Activated CD8-positive, alpha-beta memory T cell treated with anti-CD3 and anti-CD28 coated beads, Interleukin-2, amount 50 U/mL, for 4 hours (primary cell): Measurements from ENCODE around the gene PTBP1.
A peak's percentile ranks its signal among the peaks of the same experiment; 100 is the strongest.

Experiments
- DNase-seq: peaks from one replicate; pipeline ENCODE4 v3.0.0-alpha.2; 2020

PTBP1 gene

DNA sequence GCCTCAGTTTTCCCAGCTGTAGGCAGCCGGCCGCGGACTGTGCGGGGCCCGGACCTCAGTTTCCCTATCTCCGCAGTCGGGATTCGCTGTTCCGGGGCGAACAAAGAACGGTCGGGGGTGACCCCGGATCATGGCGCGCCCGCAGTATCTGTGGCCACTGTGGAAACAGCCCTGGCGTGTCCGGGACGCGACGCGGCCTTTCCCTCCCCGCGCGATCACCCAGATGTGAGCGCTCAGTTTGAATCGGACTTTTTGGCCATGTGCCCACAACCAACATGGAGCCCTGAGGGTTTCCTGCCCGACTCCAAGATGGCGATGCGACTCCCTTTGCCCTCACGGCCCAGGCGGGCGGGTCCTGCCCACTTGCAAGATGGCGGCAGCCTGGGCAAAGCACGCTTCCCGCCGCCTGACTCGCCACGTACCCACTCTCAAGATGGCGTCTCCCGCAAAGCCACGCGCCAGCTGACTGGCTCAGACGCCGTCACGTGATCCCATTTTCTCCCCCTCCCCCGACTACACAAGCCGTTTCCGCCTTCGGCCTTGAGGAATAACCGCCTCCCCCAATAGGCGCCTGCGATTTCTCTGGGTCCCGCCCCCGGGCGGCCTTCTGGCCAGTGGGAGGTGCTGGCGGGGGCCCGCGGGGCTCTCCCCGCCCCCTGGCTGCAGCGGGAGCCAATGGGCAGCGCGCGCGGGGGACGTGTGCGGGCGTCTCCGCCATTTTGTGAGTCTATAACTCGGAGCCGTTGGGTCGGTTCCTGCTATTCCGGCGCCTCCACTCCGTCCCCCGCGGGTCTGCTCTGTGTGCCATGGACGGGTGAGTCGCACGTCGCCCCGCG lies at the start of gene PTBP1:
Gene PTBP1, plus strand, starts transcription at position 761 of the 836 bp plus-strand sequence. Its CDS starts 46 bp downstream, at position 807.
- peak; percentile 98 for DNase-seq

DNA sequence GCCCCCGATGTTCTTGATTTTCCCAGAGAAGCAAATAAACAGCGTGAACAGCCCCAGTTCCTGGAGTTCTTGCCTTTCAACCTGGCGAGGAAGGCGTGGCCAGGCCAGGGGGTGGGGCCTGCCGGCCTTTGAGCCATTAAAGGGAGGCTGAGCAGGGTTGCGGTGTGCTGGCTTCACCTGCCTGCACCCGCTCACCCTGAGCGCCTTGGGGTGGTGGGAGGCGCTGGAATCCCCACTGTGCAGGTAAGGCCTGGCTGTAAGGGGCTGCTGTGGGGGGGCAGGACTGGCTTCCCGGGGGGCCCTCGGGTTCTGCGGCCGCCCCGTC lies 49.0 kb upstream of the PTBP1 start:
- DNase-seq, result no peak

DNA sequence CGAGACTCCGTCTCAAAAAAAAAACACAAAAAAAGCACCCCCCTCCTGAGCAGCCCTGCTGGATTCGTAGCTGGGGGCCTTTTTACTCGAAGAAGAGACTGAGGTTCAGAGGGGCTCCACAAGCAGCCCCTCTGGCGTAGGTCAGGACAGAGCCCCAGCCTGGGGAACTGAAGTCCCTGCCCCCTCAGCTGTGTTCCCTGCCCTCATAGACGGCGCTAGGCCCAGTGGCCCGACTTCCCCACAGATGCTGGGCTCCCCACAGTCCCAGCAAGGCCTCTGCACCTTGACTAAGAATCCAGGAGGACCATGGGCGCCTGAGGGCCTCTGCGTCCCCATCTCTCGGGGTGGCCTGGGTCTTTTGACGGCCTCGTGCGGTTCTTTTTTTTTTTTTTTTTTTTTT lies 47.4 kb upstream of the PTBP1 start:
- DNase-seq, result no peak

DNA sequence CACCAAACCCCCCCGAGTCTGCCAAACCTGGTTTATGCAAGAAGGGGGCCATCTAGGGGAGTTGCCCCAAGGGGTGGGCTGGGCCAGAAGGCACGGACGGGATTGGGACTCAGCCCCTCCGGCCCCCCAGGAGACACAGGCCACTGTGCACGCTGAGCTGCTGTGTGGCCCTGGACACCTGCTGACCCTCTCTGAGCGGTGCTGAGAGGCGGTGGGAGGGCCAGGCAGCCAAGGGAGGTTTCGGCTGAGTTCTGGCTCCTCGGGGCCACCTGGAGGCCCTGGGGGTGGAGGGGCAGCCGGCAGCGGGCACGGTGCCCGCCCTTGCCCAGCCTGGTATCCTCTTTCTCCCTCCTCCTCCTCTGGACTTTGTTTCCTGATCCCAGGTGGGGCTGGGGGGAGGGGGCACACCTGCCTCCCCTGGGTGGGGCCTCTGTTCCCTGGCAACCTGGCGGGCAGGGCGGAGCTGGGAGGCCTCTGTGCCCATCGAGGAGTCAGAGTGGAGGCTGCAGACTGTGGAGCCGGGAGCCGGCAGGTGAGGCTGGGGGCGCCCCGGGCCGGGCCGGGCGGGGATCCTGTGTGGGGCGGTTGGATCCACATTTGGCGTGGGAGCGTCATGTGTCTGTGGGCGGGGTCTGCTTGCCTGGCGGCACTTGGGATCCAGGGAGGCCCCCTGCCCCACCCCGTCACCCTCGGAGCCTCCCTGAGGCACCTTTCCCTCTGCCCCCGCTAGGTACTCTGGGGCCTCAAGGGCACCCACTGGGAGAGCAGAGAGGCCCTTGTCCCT lies 46.4 kb upstream of the PTBP1 start, which contains the start of gene MISP:
Gene MISP, plus strand, starts transcription at position 473 of the 784 bp plus-strand sequence. CDS start 5,835 bp downstream, outside the sequence.
- no peak for DNase-seq

DNA sequence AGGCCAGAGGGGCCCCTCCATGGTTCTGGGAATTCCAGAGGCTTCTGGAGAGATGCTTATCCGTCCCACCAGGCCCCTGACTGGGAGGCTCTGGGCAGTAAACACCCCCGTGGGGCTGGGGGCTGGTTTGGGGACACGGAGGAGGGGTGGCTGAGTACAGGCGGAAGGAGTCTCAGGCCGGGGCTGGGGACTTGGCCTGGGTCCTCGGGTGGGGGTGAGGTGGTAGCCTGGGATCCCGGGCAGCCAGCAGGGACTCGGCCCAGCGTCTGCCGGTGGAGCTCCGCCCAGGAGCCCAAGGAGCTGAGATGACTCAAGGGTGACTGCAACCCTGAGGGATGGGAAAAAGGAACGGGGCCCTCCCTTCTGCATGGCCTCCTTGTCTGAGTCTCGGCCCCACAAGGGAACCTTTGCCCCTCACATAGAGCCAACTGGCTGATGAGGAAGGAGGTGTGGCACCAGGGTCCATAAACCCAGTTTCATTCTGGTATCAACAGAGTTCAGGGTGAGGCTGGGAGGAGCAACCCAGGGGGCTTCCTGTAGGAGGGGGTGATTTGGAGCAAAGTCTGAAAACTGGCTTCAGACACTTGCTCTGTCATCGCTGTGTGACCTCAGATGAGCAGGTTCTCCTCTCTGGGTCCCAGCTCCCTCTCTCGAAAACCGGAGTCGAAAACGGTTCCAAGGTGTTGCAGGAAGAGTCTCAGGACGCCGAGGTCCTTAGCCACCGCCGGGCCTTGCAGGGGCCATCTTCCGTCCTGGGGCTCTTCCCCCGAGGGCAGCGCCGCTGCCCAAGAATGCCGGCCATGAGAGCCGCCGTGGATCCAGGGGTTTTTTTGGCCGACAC lies 45.5 kb upstream of the PTBP1 start:
- no peak for DNase-seq

DNA sequence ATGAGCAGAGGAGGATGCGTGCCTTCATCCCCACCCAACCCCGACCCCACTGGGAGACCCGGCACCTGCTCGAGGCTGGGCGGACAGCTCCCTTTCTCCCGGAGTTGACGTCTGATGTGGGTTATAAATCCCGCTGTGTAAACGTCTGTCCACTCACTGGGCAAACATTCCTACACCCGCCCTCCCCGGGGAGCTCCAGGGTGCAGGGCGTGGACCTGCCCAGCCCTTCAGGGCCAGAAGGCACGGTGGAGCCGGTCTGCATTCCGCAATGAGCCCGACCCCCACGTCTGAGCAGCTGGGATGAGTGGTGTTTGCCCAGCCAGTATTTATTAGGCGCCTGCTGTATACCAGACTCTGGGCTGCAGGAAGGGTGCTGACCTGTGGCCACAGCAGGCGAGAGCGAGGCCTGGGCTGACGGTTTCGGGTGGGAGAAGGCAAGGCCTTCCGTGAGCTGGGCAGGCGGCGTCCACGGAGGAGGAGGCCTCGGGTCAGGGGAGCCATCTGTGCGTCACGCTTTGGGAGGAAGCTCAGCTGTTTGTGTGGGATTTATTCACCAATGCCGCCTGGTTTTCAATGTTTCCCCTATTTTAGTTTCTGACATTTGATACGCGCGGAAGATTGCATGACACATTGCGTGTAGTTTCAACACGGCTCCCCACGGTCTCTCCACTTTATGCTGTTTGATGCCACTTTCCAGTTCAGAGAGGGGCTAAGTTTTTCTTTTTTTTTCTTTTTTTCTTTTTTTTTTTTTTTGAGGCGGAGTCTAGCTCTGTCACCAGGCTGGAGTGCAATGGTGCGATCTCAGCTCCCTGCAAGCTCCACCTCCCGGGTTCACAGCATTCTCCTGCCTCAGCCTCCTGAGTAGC lies 44.4 kb upstream of the PTBP1 start:
- no peak for DNase-seq

DNA sequence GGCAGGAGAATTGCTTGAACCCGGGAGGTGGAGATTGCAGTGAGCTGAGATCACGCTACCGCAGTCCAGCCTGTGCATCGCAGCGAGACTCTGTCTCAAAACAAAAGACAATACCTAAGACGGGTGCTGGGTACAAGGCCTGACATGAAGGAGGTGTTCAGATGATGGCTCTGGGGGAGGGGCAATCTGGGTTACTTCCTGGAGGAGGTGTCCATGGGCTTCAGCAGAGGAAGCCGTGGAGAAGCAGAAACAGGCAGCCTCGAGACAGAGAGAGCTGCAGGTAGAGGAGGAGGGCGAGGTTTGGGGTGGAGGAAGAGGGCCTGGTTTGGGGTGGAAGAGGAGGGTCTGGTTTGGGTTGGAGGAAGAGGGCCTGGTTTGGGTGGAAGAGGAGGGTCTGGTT lies 42.7 kb upstream of the PTBP1 start:
- no peak for DNase-seq

DNA sequence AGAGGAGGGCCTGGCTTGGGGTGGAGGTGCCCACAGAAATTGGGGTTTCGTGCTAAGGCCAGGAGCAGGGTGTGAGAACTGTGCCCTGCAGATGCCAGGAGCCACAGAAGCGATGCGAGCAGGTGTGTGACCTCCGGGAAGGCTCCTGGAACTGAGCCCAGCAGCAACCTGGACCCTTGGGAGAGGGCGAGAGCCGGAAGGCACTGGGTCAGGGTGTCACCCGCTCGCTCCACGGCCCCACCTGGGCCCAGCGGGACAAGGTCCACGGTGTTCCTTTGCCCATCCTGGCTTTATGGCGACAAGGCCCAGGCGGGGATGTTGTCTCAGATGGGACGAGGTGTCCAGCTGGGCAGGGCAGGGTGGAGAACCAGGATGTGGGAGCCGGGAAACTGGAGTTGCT lies 42.2 kb upstream of the PTBP1 start:
- no peak for DNase-seq

DNA sequence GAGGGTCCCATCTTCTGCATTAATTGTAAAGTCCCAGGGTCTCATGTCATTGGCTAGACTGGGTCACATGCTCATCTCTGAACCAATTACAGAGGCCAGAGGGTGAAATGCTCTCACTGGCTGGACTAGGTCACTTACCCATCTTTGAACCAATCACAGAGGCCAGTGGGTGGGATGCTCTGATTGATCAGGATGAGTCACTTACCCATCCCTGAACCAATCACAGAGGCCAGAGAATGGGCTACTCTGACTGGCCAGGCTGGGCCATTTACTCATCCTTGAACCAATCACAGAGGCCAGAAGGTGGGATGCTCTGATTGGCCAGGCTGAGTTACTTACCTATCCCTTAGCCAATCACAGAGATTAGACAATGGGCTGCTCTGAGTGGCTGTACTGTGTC lies 41.0 kb upstream of the PTBP1 start:
- DNase-seq, result no peak

DNA sequence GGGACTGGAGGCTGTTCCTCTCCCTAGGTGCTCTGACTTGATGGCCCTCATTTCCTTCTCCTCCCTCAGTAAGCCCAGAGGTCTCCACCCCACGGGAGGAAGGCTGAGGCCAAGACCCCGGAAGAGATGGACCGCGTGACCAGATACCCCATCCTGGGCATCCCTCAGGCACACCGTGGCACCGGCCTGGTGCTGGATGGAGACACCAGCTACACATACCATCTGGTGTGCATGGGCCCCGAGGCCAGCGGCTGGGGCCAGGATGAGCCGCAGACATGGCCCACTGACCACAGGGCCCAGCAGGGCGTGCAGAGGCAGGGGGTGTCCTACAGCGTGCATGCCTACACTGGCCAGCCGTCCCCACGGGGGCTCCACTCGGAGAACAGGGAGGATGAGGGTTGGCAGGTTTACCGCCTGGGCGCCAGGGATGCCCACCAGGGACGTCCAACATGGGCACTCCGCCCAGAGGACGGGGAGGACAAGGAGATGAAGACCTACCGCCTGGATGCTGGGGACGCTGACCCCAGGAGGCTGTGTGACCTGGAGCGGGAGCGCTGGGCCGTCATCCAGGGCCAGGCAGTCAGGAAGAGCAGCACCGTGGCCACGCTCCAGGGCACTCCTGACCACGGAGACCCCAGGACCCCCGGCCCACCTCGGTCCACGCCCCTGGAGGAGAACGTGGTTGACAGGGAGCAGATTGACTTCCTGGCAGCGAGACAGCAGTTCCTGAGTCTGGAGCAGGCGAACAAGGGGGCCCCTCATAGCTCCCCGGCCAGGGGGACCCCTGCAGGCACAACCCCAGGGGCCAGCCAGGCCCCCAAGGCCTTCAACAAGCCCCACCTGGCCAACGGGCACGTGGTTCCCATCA lies 40.2 kb upstream of the PTBP1 start:
- no peak for DNase-seq

DNA sequence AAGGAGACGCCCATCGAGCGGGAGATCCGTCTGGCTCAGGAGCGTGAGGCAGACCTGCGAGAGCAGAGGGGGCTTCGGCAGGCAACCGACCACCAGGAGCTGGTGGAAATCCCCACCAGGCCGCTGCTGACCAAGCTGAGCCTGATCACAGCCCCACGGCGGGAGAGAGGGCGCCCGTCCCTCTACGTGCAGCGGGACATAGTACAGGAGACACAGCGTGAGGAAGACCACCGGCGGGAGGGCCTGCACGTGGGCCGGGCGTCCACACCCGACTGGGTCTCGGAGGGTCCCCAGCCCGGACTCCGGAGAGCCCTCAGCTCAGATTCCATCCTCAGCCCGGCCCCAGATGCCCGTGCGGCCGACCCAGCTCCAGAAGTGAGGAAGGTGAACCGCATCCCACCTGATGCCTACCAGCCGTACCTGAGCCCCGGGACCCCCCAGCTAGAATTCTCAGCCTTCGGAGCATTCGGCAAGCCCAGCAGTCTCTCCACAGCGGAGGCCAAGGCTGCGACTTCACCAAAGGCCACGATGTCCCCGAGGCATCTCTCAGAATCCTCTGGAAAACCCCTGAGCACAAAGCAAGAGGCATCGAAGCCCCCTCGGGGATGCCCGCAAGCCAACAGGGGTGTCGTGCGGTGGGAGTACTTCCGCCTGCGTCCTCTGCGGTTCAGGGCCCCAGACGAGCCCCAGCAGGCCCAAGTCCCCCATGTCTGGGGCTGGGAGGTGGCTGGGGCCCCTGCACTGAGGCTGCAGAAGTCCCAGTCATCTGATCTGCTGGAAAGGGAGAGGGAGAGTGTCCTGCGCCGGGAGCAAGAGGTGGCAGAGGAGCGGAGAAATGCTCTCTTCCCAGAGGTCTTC lies 39.2 kb upstream of the PTBP1 start:
- DNase-seq, result no peak

DNA sequence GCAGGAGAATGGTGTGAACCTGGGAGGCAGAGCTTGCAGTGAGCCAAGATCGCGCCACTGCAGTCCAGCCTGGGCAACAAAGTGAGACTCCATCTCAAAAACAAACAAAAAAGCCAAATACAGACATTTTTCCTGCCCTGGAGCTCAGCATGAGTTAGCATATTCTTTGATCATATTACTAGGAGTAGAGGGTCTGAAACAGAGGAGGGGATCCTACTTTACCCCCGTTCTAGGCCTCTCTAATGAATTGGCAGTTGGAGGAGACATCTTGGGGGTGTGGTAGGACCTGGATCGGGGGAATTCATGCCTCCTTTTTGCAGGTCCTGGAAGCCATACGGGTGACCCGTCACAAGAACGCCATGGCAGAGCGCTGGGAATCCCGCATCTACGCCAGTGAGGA lies 34.1 kb upstream of the PTBP1 start:
- DNase-seq, result no peak

DNA sequence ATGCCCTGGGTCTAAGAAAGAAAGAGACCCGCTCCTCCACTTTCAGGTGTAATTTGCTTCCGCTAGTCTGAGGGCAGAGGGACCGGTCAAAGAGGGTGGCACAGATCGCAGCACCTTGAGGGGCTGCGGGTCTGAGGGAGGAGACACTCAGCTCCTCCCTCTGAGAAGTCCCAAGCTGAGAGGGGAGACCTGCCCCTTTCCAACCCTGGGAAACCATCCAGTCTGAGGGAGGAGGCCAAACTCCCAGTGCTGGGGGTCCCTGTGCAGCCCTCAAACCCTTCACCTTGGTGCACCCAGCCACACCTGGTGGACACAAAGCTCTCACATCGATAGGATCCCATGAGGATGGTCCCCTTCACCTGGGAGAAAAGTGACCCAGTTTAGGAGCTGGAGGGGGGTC lies 33.4 kb upstream of the PTBP1 start:
- DNase-seq, result no peak

DNA sequence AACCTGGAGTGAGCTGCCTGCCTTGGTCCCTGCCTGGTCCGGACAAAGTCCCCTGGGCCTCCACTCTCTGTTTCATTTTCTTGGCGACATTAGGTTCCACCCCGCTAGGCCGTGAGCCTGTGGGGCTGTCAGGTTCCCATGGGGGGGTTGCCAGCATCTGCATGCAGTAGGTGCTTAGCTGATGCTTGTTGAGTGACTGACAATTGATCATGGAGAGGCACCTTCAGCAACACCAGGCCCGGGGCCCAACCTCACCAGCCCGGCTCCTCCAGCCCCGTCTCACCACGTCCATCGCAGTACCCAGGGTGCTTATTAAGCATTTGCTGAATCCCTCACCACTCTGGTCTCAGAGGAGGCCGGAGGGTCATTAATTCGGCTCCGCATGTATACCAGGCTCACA lies 33.0 kb upstream of the PTBP1 start:
- no peak for DNase-seq

DNA sequence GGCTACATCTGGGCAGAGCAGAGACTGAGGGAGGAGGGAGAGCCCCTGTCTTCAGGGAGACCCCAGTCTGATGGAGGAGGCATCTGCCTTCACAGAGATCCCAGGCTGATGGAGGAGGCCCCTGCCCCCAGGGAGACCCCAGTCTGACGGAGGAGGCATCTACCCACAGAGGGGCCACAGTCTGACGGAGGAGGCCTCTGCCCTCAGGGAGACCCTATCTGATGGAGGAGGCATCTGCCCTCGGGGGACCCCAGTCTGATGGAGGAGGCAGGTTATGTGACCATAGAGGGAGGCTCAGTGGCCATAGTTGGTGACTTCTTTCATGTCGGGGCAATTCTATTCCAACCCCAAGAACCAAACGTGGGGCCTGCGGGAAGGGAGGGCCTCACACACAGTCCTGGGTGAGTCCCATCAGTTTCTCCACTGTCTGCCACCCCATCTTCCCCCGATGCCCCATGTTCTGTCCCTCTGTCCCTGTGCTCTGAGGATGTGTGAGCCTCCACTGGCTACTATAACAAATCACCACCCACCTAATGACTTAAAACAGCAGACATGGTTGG lies 32.0 kb upstream of the PTBP1 start:
- no peak for DNase-seq

DNA sequence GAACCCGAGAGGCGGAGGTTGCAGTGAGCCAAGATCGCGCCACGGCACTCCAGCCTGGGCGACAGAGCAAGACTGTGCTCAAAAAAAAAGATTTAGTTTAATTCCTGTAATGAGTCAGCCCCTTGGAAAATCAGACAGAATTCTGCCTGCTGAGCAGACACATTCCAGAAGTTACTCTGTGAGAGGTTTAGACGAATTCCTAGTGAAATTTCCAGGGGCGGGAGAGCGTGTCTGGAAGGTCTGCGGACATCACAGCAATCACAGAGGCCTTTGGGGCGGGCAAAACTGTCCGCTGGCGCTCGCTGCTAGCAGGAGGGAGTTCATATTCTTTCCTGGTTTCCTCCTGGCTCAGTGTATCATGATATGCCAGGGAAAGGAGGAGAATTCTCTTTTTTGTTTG lies 28.8 kb upstream of the PTBP1 start:
- no peak for DNase-seq

DNA sequence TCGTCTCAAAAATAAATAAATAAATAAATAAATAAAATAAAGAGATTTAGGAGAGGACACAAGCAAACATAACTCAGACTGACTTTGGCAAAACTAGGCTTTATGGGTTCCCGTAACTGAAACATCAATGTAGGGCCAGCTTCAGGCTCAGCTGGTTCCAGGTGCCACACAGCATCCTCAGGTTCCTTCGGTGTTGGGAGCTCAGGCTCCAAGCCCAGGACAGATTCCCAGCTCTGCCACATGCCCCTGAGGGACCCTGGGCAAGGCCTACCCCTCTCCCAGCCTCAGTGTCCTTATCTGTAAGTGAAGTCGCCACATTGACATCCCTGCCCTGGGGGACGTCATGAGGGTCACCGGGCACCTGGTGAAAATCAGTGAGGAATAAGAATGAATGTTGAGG lies 27.6 kb upstream of the PTBP1 start:
- DNase-seq, result no peak

DNA sequence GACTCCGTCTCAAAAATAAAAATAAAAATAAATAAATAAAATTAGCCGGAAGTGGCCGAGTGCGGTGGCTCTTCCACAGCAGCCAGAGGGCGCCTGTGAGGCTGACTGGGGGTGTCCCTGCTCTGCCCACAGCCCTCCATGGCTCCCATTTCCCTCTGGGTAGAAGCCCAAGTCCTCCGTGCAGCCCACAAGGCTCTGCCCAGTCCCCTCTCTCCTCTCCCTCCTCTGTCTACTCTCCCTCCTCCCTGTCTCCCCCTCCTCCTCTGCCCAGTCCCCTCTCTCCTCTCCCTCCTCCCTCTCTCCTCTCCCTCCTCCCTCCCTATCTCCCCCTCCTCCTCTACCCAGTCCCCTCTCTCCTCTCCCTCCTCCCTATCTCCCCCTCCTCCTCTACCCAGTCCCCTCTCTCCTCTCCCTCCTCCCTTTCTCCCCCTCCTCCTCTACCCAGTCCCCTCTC lies 25.9 kb upstream of the PTBP1 start:
- DNase-seq, result no peak

DNA sequence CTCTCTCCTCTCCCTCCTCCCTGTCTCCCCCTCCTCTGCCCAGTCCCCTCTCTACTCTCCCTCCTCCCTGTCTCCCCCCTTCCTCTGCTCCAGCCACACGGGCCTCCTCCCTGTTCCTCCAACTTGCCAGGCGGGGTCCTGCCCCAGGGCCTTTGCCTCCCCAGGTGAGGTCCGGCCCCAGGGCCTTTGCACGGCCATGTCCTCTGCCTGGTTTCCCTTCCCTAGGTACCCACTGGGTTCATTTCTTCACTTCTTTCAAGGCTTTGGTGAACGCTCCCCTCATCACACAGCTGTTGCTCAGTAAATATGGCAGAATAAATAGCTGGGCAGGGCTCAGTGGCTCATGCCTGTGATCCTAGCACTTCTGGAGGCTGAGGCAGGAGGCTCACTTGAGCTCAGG lies 25.2 kb upstream of the PTBP1 start:
- no peak for DNase-seq
